Vagina (tissue), 2 donors: ENCODE results near the gene NR1H2.

Experiments
- CTCF ChIP-seq, 3 experiments: fragments of 450-650 bp in 2 of 3; fragments of 200-600 bp in 1 of 3; sonication (generic) in 1 of 3; IDR thresholded peaks; one replicate each; pipeline ENCODE4 v1.5.1; 2017 to 2019; ENCODE audit warnings: antibody characterized with exemption in 3 of 3, mild to moderate bottlenecking in 2 of 3, moderate library complexity in 2 of 3
- POLR2A ChIP-seq, 2 donors: fragments of 450-650 bp; IDR thresholded peaks; one replicate each; pipeline ENCODE4 v1.6.1; 2017; ENCODE audit warnings: antibody characterized with exemption in 2 of 2, mild to moderate bottlenecking in 2 of 2, moderate library complexity in 2 of 2

GRCh38 chr19:50416034-50416977 is 40.0 kb downstream of the NR1H2 start:
- no peak for TF ChIP-seq CTCF (IDR thresholded peaks at IDR 0.05)
- no peak for TF ChIP-seq POLR2A (IDR thresholded peaks at IDR 0.05)
